ENCODE results near the gene PPID. TPM values are rescaled to one million over a fixed set of nuclear protein-coding genes. Genes with fewer than 3 reads are reported as not detected.
"Not testable (repeated sequence)": the region's sequence is repeated elsewhere in the genome, so short reads cannot be mapped to it uniquely, and the experiment has no call there.

The PPID gene
- total and polyA plus RNA-seq, 9 donors = 10.9 to 54.8 (median 14.8) TPM

- intact Hi-C loops (cut with DNase I) = loop anchor here (2.0 to 10.0 kb wide), 6 partner anchors 47 to 483 kb away; partner anchors contain the start of gene FNIP2 (in 1 of the 4)
- WGBS, 3 donors = 77 to 80% (median 77%) methylated on average over 1 of the region's 1 CpG
- no peak overlapping the region for H3K4me3 ChIP-seq
- H3K27ac ChIP-seq = no peak overlapping the region
- H3K4me1 ChIP-seq (ENCODE audit: insufficient read depth) = peaks cover 4% of the 10 kb centered on the region
- no peak for DNase-seq
- H3K27me3 ChIP-seq = no peaks in the 10 kb centered on the region
- H3K36me3 ChIP-seq = no peaks in the 10 kb centered on the region
- H3K9me3 ChIP-seq = no peaks in the 10 kb centered on the region
- TF ChIP-seq POLR2A (IDR thresholded peaks at IDR 0.05) (no peak), EP300 (IDR thresholded peaks at IDR 0.05) (no peak)
- TF ChIP-seq, protein P1, sequence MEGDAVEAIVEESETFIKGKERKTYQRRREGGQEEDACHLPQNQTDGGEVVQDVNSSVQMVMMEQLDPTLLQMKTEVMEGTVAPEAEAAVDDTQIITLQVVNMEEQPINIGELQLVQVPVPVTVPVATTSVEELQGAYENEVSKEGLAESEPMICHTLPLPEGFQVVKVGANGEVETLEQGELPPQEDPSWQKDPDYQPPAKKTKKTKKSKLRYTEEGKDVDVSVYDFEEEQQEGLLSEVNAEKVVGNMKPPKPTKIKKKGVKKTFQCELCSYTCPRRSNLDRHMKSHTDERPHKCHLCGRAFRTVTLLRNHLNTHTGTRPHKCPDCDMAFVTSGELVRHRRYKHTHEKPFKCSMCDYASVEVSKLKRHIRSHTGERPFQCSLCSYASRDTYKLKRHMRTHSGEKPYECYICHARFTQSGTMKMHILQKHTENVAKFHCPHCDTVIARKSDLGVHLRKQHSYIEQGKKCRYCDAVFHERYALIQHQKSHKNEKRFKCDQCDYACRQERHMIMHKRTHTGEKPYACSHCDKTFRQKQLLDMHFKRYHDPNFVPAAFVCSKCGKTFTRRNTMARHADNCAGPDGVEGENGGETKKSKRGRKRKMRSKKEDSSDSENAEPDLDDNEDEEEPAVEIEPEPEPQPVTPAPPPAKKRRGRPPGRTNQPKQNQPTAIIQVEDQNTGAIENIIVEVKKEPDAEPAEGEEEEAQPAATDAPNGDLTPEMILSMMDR (IDR thresholded peaks at IDR 0.05) = no peak
Measured at GRCh38 chr4:158721680-158722079, 1.5 kb downstream of the PPID start.

GRCh38 chr4:158715802-158716201 lies 7.4 kb downstream of the PPID start:
- H3K9me3 ChIP-seq = no peaks in the 10 kb centered on the region
- no peaks in the 10 kb centered on the region for H3K4me1 ChIP-seq (ENCODE audit: insufficient read depth)
- no peak overlapping the region for H3K27ac ChIP-seq
- no peaks in the 10 kb centered on the region for H3K36me3 ChIP-seq
- H3K4me3 ChIP-seq = no peak overlapping the region
- no peak for TF ChIP-seq EP300 (IDR thresholded peaks at IDR 0.05)
- TF ChIP-seq, protein P1 (IDR thresholded peaks at IDR 0.05) = no peak
- no peak for TF ChIP-seq POLR2A (IDR thresholded peaks at IDR 0.05)
- 58 to 73% (median 70%) methylated on average over 3 of the region's 3 CpGs for WGBS, 3 donors
- no peak for DNase-seq
- no peaks in the 10 kb centered on the region for H3K27me3 ChIP-seq
- intact Hi-C loops (cut with DNase I) = no loop called here

GRCh38 chr4:158714937-158715336 lies 8.3 kb downstream of the PPID start:
- 82 to 86% (median 85%) methylated on average over 4 of the region's 4 CpGs for WGBS, 3 donors
- TF ChIP-seq, protein P1 (IDR thresholded peaks at IDR 0.05) = no peak
- TF ChIP-seq EP300 (IDR thresholded peaks at IDR 0.05) (no peak), POLR2A (IDR thresholded peaks at IDR 0.05) (no peak)
- intact Hi-C loops (cut with DNase I) = no loop called here
- DNase-seq = no peak
- H3K36me3 ChIP-seq = no peaks in the 10 kb centered on the region
- no peaks in the 10 kb centered on the region for H3K4me1 ChIP-seq (ENCODE audit: insufficient read depth)
- no peaks in the 10 kb centered on the region for H3K27me3 ChIP-seq
- H3K4me3 ChIP-seq = no peak overlapping the region
- H3K9me3 ChIP-seq = no peaks in the 10 kb centered on the region
- no peak overlapping the region for H3K27ac ChIP-seq

- H3K27ac ChIP-seq; H3K27me3 ChIP-seq; H3K4me1 ChIP-seq (ENCODE audit: insufficient read depth); H3K36me3 ChIP-seq; H3K9me3 ChIP-seq; intact Hi-C loops (cut with DNase I); H3K4me3 ChIP-seq; DNase-seq: not testable (repeated sequence)
- 96 to 99% (median 98%) methylated on average over 4 of the region's 4 CpGs for WGBS, 3 donors
Measured at GRCh38 chr4:158712622-158713021, 10.6 kb downstream of the PPID start.

DNA sequence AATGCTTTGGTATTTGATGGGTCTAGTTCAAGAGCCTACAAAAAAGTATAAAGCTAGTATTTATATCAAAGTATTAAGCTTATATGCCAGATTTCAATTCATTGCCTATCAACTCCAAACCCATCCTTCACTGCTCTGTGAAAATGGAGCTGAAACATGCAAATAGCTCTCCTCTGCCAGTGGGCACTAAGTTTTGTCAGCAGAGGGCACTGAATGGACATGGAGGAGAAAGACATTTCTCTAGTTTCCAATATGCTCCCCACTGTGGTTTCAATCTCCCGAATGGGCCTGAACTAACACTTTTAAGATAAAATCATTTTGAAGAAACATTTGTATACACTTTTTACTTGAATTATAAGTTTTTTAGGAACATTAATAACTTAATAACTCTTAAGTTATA lies 12.4 kb downstream of the PPID start:
- Histone ChIP-seq H3K4me3 (no peak overlapping the region), H3K9me3 (no peaks in the 10 kb centered on the region), H3K27ac (no peak overlapping the region), H3K4me1 (ENCODE audit: insufficient read depth) (no peaks in the 10 kb centered on the region), H3K36me3 (no peaks in the 10 kb centered on the region), H3K27me3 (no peaks in the 10 kb centered on the region)
- DNase-seq = no peak
- intact Hi-C loops (cut with DNase I) = no loop called here
- TF ChIP-seq EP300 (IDR thresholded peaks at IDR 0.05) = no peak
- no peak for TF ChIP-seq POLR2A (IDR thresholded peaks at IDR 0.05)
- TF ChIP-seq, protein P1 (IDR thresholded peaks at IDR 0.05) = no peak
- 52 to 69% (median 57%) methylated on average over 1 of the region's 1 CpG for WGBS, 3 donors

Data from ovary (tissue), 9 donors.